GM10266 (cell line): Measurements from ENCODE around the gene CHD9NB.
"Not testable (repeated sequence)": the region's sequence is repeated elsewhere in the genome, so short reads cannot be mapped to it uniquely, and the experiment has no call there.

Experiments used
- DNase-seq: peaks from one replicate; pipeline ENCODE4 v3.0.0; 2012; ENCODE audit errors: extremely low spot score
- CTCF ChIP-seq: IDR thresholded peaks from 2 replicates; pipeline ENCODE4 v1.5.1; 2012; ENCODE audit warnings: mild to moderate bottlenecking, low read depth; ENCODE audit not compliant: control insufficient read depth, insufficient read depth; ENCODE audit errors: missing control alignments

The CHD9NB gene

GRCh38 chr16:53055541-53056391, 3.1 kb upstream of the CHD9NB start:
- TF ChIP-seq CTCF: no peak
- DNase-seq: no peak

GRCh38 chr16:53054670-53055485, 2.2 kb upstream of the CHD9NB start, which contains the start of gene CHD9:
CHD9 (plus strand) TSS chr16:53054991; CDS start chr16:53156090, 101,099 bp downstream.
- peak; percentile 81 for DNase-seq
- peak; percentile 100 for TF ChIP-seq CTCF

- TF ChIP-seq CTCF: no peak
- peak; percentile 58 for DNase-seq
These were observed 1.4 kb upstream of the CHD9NB start for GRCh38 chr16:53053967-53054669.

GRCh38 chr16:53051255-53051654, 1.4 kb downstream of the CHD9NB start:
- not testable (repeated sequence) for DNase-seq

GRCh38 chr16:53048139-53048915, 4.4 kb downstream of the CHD9NB start:
- no peak for DNase-seq
- no peak for TF ChIP-seq CTCF

- DNase-seq: not testable (repeated sequence)
These were observed 5.2 kb downstream of the CHD9NB start for GRCh38 chr16:53047515-53047914.

GRCh38 chr16:53045341-53046220, 7.1 kb downstream of the CHD9NB start:
- no peak for DNase-seq

More at GRCh38 chr16:53045341-53046220, 7.1 kb downstream of the CHD9NB start:
- TF ChIP-seq CTCF: no peak
